ENCODE data around the gene AK9.
"Not testable (repeated sequence)": the region's sequence is repeated elsewhere in the genome, so short reads cannot be mapped to it uniquely, and the experiment has no call there.

The AK9 gene

DNA sequence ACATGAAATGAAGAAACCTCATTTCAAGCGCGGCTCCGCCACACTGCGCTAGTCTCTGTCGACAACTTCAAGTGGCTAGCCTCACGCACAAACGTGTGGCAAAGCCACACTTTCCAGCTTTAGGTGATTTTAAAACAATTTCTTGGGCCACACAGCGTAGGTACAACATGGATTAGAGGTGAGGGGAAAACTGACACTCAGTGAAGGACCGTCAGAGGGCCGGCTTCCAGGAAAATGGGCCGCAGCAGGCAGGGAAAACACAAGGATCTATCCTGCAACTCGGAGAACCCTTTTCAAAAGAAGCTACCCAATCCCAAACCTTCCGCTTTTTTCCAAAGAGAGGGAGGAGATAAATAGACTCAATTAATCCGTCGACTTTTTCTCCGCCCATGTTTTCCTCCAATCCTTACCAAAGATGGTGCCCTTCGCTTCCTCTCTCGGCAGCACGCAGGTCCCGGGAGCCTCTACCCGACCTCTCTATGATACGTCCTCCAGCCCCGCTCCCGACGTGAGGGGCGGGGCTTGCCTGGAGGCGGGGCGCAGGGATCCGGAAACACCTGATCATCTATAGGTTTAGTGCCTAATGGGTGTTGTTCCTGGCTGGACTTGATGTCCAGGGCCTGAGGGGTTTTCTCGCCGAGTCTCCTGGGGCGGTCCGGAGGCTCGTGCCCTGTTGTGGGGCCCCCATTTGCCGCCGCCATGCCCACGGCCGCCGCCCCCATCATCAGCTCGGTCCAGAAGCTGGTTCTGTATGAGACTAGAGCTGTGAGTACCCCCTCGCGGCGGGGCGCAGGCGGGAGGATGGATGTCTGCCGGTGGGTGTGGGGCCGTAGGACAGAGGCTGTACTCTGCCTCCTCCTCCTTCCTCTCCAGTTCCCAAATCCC lies at the start of gene AK9, which contains the start of gene FIG4:
Gene AK9 (minus strand): TSS at position 466 of the 885 bp plus-strand sequence. CDS start 15,457 bp downstream, outside the sequence.
Gene FIG4 (plus strand): TSS at position 560 of the 885 bp plus-strand sequence. CDS start 140 bp downstream, at position 700.
- Histone ChIP-seq H3K4me1 (ENCODE audit: control insufficient read depth in 1 of 2, insufficient read depth in 2 of 2, low read length in 2 of 2) (peaks cover 0 to 24% of the 10 kb centered on the region in 2 donors), H3K4me3 (ENCODE audit: low read depth in 1 of 2, low read length in 2 of 2) (peak within 1 kb of the TSS; percentile 97 to 100), H3K36me3 (ENCODE audit: control insufficient read depth in 1 of 2, insufficient read depth in 2 of 2, low read length in 2 of 2) (no peaks in the 10 kb centered on the region)

DNA sequence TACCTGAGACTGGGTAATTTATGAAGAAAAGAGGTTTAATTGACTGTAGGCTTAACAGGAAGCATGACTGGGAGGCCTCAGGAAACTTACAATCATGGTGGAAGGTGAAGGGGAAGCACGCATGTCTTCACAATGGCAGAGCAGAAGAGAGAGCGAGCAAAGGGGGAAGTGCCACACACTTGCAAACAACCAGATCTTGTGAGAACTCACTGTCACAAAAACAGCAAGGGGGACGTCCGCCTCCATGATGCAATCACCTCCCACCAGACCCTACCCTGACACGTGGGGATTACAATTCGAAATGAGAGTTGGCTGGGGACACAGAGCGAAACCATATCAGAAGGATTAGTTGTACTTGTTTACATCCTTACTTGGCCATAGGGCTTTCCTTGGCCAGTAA lies 49.8 kb upstream of the AK9 start:
- no peak overlapping the region for H3K27ac ChIP-seq (ENCODE audit: low read length)
- H3K4me1 ChIP-seq (ENCODE audit: control insufficient read depth in 1 of 2, insufficient read depth in 2 of 2, low read length in 2 of 2), result no peaks in the 10 kb centered on the region
- no peaks in the 10 kb centered on the region for H3K27me3 ChIP-seq (ENCODE audit: low read depth, low read length)
- H3K9me3 ChIP-seq (ENCODE audit: control insufficient read depth in 1 of 2, low read length in 2 of 2), result no peaks in the 10 kb centered on the region
- peaks cover 17 to 23% of the 10 kb centered on the region in 2 donors for H3K36me3 ChIP-seq (ENCODE audit: control insufficient read depth in 1 of 2, insufficient read depth in 2 of 2, low read length in 2 of 2)
- no peak overlapping the region for H3K4me3 ChIP-seq (ENCODE audit: low read depth in 1 of 2, low read length in 2 of 2)

More for the DNA sequence above, at the start of gene AK9, which contains the start of gene FIG4:
- Histone ChIP-seq H3K27me3 (ENCODE audit: low read depth, low read length) (no peaks in the 10 kb centered on the region), H3K9me3 (ENCODE audit: control insufficient read depth in 1 of 2, low read length in 2 of 2) (no peaks in the 10 kb centered on the region), H3K27ac (ENCODE audit: low read length) (peak within 1 kb of the TSS; percentile 97)

DNA sequence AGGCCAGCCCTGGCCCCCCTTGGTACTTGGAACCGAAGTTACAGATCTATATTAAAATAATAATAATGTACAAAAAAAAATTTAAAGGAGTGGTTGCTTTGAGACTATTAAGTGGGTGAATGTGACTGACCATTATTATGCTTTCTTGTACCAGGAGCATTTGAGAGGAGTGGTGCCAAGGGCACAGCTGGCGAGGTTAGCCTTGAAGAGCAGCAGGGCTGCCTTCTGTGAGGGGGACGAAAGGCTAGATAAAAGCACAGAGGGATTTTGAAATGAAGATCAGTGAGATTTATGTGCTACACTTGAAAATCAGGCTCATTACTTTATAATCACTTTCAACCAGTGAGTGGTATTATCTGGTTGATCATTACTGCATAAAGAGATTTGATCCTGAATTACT lies 48.7 kb upstream of the AK9 start:
- Histone ChIP-seq H3K27ac (ENCODE audit: low read length) (no peak overlapping the region), H3K36me3 (ENCODE audit: control insufficient read depth in 1 of 2, insufficient read depth in 2 of 2, low read length in 2 of 2) (peaks cover 25 to 33% of the 10 kb centered on the region in 2 donors), H3K4me1 (ENCODE audit: control insufficient read depth in 1 of 2, insufficient read depth in 2 of 2, low read length in 2 of 2) (no peaks in the 10 kb centered on the region), H3K27me3 (ENCODE audit: low read depth, low read length) (no peaks in the 10 kb centered on the region), H3K9me3 (ENCODE audit: control insufficient read depth in 1 of 2, low read length in 2 of 2) (no peaks in the 10 kb centered on the region), H3K4me3 (ENCODE audit: low read depth in 1 of 2, low read length in 2 of 2) (no peak overlapping the region)

DNA sequence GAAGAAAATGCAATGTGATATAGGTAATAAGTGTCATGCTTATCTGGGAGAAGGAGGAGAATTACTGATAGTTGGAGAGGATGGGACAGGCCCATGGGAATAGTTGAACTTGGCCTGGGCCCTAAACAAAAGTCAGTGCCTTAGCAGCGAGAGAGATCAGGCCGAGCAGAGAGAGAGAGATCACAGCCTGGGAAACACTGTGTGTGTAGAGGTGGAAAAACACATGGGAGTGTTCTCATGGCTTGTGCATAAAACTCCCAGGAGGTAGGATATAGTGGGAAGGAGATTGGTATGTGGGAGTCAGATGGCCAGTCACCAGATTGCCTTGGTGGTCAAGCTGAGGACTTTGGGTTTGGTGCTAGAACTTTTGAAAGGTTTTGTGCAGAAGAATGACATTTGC lies 47.7 kb upstream of the AK9 start:
- Histone ChIP-seq H3K36me3 (ENCODE audit: control insufficient read depth in 1 of 2, insufficient read depth in 2 of 2, low read length in 2 of 2) (peaks cover 25 to 26% of the 10 kb centered on the region in 2 donors), H3K27me3 (ENCODE audit: low read depth, low read length) (no peaks in the 10 kb centered on the region), H3K9me3 (ENCODE audit: control insufficient read depth in 1 of 2, low read length in 2 of 2) (no peaks in the 10 kb centered on the region), H3K27ac (ENCODE audit: low read length) (no peak overlapping the region), H3K4me1 (ENCODE audit: control insufficient read depth in 1 of 2, insufficient read depth in 2 of 2, low read length in 2 of 2) (no peaks in the 10 kb centered on the region), H3K4me3 (ENCODE audit: low read depth in 1 of 2, low read length in 2 of 2) (no peak overlapping the region)

DNA sequence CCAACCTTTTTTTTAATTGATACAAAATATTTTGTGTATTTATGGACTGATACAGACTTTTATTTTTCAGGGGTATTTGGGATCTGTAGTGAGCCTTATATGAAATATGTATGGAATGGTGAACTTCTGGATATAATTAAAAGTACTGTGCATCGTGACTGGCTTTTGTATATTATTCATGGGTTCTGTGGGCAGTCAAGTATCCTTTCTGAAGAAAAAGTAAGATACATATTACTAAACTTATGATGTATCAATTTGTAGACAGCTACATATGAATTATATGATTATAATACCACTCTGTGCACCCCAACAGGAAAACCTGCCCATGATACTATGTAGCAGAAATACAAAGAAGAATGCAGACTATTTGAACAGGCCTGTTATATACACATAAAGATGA lies 47.3 kb upstream of the AK9 start:
- H3K27me3 ChIP-seq (ENCODE audit: low read depth, low read length), result no peaks in the 10 kb centered on the region
- H3K4me3 ChIP-seq (ENCODE audit: low read depth in 1 of 2, low read length in 2 of 2), result no peak overlapping the region
- H3K4me1 ChIP-seq (ENCODE audit: control insufficient read depth in 1 of 2, insufficient read depth in 2 of 2, low read length in 2 of 2), result no peaks in the 10 kb centered on the region
- no peaks in the 10 kb centered on the region for H3K9me3 ChIP-seq (ENCODE audit: control insufficient read depth in 1 of 2, low read length in 2 of 2)
- no peak overlapping the region for H3K27ac ChIP-seq (ENCODE audit: low read length)
- H3K36me3 ChIP-seq (ENCODE audit: control insufficient read depth in 1 of 2, insufficient read depth in 2 of 2, low read length in 2 of 2), result peaks cover 24 to 25% of the 10 kb centered on the region in 2 donors

DNA sequence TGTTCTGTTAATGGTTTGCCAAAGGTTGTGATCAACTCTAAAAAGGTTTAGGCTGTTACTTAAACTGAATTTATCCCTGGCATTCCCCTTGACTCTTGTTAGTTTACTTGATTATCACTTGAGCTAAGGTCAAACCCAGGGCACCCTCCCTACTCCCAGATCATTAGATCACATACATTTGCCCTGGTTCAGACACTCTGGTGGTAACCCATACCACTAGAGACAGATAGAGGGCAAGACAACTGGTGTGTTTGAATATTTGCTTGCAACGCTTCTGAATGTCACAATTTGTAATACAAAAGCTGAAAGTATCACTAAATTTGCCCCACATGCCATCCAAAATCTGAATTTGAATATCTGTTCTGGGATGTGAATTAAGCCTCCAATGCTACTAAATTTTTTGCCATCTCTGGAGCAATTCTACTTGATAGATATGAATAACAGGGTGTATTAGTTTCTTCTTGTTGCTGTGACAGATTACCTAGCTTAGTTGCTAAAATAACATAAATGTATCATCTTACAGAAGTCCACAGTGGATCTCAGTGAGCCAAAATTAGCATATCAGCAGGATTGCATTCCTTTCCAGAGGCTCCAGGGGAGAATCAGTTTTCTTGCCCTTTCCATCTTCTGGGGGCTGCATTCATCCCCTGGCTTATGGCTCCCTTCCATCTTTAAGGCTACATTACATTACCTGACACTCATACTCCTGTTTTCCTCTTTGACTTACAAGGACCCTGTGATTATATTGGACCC lies 45.4 kb upstream of the AK9 start:
- H3K4me3 ChIP-seq (ENCODE audit: low read depth in 1 of 2, low read length in 2 of 2), result no peak overlapping the region
- no peaks in the 10 kb centered on the region for H3K27me3 ChIP-seq (ENCODE audit: low read depth, low read length)
- H3K27ac ChIP-seq (ENCODE audit: low read length), result no peak overlapping the region
- no peaks in the 10 kb centered on the region for H3K4me1 ChIP-seq (ENCODE audit: control insufficient read depth in 1 of 2, insufficient read depth in 2 of 2, low read length in 2 of 2)
- H3K36me3 ChIP-seq (ENCODE audit: control insufficient read depth in 1 of 2, insufficient read depth in 2 of 2, low read length in 2 of 2), result peaks cover 23 to 24% of the 10 kb centered on the region in 2 donors
- H3K9me3 ChIP-seq (ENCODE audit: control insufficient read depth in 1 of 2, low read length in 2 of 2), result no peaks in the 10 kb centered on the region

DNA sequence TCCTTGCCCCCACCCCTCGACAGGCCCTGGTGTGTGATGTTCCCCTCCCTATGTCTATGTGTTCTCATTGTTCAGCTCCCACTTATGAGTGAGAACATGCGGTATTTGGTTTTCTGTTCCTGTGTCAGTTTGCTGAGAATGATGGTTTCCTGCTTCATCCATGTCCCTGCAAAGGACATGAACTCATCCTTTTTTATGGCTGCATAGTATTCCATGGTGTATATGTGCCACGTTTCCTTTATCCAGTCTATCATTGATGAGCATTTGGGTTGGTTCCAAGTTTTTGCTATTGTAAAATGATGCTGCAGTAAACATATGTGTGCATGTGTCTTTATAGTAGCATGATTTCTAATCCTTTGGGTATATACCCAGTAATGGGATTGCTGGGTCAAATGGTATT lies 34.2 kb upstream of the AK9 start:
- H3K27ac ChIP-seq (ENCODE audit: low read length); H3K9me3 ChIP-seq (ENCODE audit: control insufficient read depth in 1 of 2, low read length in 2 of 2); H3K4me1 ChIP-seq (ENCODE audit: control insufficient read depth in 1 of 2, insufficient read depth in 2 of 2, low read length in 2 of 2); H3K36me3 ChIP-seq (ENCODE audit: control insufficient read depth in 1 of 2, insufficient read depth in 2 of 2, low read length in 2 of 2); H3K27me3 ChIP-seq (ENCODE audit: low read depth, low read length); H3K4me3 ChIP-seq (ENCODE audit: low read depth in 1 of 2, low read length in 2 of 2): not testable (repeated sequence)

DNA sequence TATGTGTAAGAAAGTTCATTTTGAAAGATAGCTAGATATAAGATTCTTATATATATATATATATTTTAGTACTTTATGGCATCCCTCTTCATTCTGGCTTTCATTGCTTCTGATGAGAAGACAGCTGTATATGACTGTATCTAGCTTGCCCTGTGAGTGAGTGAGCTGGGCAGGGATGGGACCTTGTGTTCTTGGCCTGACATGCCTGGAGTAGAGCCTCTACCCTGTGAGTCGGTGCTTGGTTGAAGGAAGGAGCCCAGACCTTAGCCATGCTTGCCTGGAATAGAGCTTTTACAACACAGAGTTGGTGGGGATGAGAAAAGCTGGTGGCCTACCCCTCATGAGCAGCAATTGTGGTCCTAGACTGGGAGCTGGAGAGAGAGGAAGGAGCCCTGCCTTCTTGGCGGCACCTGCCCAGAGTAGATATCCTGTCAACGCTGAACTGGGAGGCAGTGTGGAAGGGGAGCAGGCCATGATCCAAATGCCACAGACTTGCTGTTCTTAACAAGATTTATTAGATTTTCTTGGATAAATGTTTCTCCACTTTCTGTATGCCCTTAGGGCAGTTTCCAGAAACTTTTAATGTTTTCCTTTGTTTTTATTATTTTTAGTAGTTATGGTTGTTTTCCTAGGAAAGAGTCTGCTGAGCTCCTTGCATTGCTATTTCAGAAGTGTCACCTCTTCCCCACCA lies 31.7 kb upstream of the AK9 start:
- Histone ChIP-seq H3K27me3 (ENCODE audit: low read depth, low read length) (no peaks in the 10 kb centered on the region), H3K4me3 (ENCODE audit: low read depth in 1 of 2, low read length in 2 of 2) (no peak overlapping the region), H3K4me1 (ENCODE audit: control insufficient read depth in 1 of 2, insufficient read depth in 2 of 2, low read length in 2 of 2) (no peaks in the 10 kb centered on the region), H3K36me3 (ENCODE audit: control insufficient read depth in 1 of 2, insufficient read depth in 2 of 2, low read length in 2 of 2) (peaks cover 0 to 13% of the 10 kb centered on the region in 2 donors), H3K9me3 (ENCODE audit: control insufficient read depth in 1 of 2, low read length in 2 of 2) (no peaks in the 10 kb centered on the region), H3K27ac (ENCODE audit: low read length) (no peak overlapping the region)

DNA sequence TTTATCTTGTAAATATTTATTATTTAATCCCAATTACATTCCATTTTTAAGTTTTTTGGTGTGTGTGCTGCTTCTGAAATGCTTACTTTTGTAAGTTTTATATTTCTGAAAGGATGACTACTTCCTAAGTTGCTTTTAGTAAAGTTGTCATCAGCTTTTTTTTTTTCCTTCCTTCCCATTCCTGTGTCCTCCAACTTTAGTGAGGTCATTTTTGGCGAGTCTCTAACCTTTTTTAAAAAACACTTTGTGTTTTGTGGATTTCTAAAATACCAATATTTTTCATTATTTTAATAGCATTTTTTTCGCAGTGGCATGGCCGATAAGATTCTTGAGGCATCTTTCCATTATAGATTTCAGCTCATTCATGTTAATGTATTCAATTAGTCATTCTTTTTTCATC lies 31.0 kb upstream of the AK9 start:
- H3K4me3 ChIP-seq (ENCODE audit: low read depth in 1 of 2, low read length in 2 of 2), result no peak overlapping the region
- H3K9me3 ChIP-seq (ENCODE audit: control insufficient read depth in 1 of 2, low read length in 2 of 2), result no peaks in the 10 kb centered on the region
- no peaks in the 10 kb centered on the region for H3K27me3 ChIP-seq (ENCODE audit: low read depth, low read length)
- peaks cover 0 to 17% of the 10 kb centered on the region in 2 donors for H3K36me3 ChIP-seq (ENCODE audit: control insufficient read depth in 1 of 2, insufficient read depth in 2 of 2, low read length in 2 of 2)
- no peak overlapping the region for H3K27ac ChIP-seq (ENCODE audit: low read length)
- H3K4me1 ChIP-seq (ENCODE audit: control insufficient read depth in 1 of 2, insufficient read depth in 2 of 2, low read length in 2 of 2), result no peaks in the 10 kb centered on the region

DNA sequence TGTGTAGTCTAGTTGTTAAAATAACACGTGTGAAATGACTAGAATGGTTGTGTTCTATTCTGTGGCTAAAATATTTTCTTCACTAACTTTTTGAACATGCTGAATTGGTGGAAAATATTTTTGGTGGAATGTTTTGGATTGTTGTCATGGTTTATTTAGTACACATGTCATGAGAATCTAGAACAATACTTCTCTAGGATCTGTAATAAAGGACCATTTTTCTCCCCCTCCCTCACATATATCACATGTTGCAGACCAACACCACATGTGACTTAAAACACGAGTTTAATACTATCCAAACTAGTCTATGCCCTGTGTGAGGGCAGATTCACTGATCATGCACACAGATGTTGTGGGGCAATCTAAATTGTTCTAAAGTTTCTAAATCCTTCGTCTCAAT lies 29.3 kb upstream of the AK9 start:
- Histone ChIP-seq H3K4me3 (ENCODE audit: low read depth in 1 of 2, low read length in 2 of 2) (no peak overlapping the region), H3K9me3 (ENCODE audit: control insufficient read depth in 1 of 2, low read length in 2 of 2) (no peaks in the 10 kb centered on the region), H3K4me1 (ENCODE audit: control insufficient read depth in 1 of 2, insufficient read depth in 2 of 2, low read length in 2 of 2) (no peaks in the 10 kb centered on the region), H3K27ac (ENCODE audit: low read length) (no peak overlapping the region), H3K27me3 (ENCODE audit: low read depth, low read length) (no peaks in the 10 kb centered on the region), H3K36me3 (ENCODE audit: control insufficient read depth in 1 of 2, insufficient read depth in 2 of 2, low read length in 2 of 2) (peaks cover 0 to 17% of the 10 kb centered on the region in 2 donors)

DNA sequence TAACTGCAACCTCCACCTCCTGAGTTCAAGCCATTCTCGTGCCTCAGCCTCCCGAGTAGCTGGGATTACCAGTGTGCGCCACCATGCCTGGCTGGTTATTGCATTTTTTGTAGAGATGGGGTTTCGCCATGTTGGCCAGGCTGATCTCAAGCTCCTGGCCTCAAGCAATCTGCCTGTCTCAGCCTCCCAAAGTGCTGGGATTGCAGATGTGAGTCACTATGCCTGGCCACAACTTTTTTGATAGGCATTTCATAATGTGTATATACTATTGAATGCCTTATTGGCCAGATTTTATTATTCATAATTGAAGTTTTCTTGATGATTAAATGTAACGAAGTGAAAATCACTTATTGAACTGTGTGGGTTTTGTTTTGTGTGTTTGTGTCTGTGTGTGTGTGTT lies 28.0 kb upstream of the AK9 start:
- Histone ChIP-seq H3K36me3 (ENCODE audit: control insufficient read depth in 1 of 2, insufficient read depth in 2 of 2, low read length in 2 of 2) (peaks cover 0 to 17% of the 10 kb centered on the region in 2 donors), H3K4me1 (ENCODE audit: control insufficient read depth in 1 of 2, insufficient read depth in 2 of 2, low read length in 2 of 2) (no peaks in the 10 kb centered on the region), H3K27me3 (ENCODE audit: low read depth, low read length) (no peaks in the 10 kb centered on the region), H3K27ac (ENCODE audit: low read length) (no peak overlapping the region), H3K4me3 (ENCODE audit: low read depth in 1 of 2, low read length in 2 of 2) (no peak overlapping the region), H3K9me3 (ENCODE audit: control insufficient read depth in 1 of 2, low read length in 2 of 2) (no peaks in the 10 kb centered on the region)

Measured in muscle layer of duodenum (tissue), 2 donors.